Transverse colon (tissue), 4 donors: ENCODE data around the gene ELAC1.

Experiments
- CTCF ChIP-seq, 5 experiments: fragments of 200-600 bp in 3 of 5; fragments of 450-650 bp in 2 of 5; sonication (generic) in 3 of 5; IDR thresholded peaks; 1 replicate in 2 of 5; 2 replicates in 3 of 5; pipeline ENCODE4 v1.5.1; 2016 to 2017; ENCODE audit warnings: antibody characterized with exemption in 5 of 5, inconsistent platforms in 3 of 5, mild to moderate bottlenecking in 2 of 5, moderate library complexity in 1 of 5
- POLR2A ChIP-seq: fragments of 450-650 bp; IDR thresholded peaks from one replicate; pipeline ENCODE4 v1.6.1; 2016; ENCODE audit warnings: antibody characterized with exemption, mild to moderate bottlenecking, moderate library complexity
- POLR2AphosphoS5 ChIP-seq, 3 donors: sonication (generic); formaldehyde crosslinking; IDR thresholded peaks; one replicate each; pipeline ENCODE4 v1.6.1; 2016; ENCODE audit warnings: antibody characterized with exemption in 3 of 3

GRCh38 chr18:50947899-50948298 is 19.9 kb upstream of the ELAC1 start:
- TF ChIP-seq POLR2A, result no peak
- TF ChIP-seq POLR2AphosphoS5 (IDR thresholded peaks at IDR 0.05), result no peak
- TF ChIP-seq CTCF (IDR thresholded peaks at IDR 0.05), result no peak
